GM12878 (cell line): ENCODE measurements around the gene RAB6B. TPM values are rescaled to one million over a fixed set of nuclear protein-coding genes. Genes with fewer than 3 reads are reported as not detected.

ENCODE experiments used
- MAX ChIP-seq: IDR thresholded peaks from 2 replicates; pipeline ENCODE4 v1.6.1; 2012; ENCODE audit warnings: low read depth, low read length, improper control_type of control experiment
- MEF2B ChIP-seq: fragments of 450-650 bp; IDR thresholded peaks from 2 replicates; pipeline ENCODE4 v1.6.1; 2018; ENCODE audit warnings: mild to moderate bottlenecking, moderate library complexity; ENCODE audit not compliant: partially characterized antibody, poor library complexity, severe bottlenecking
- RBBP5 ChIP-seq: fragments of 200-600 bp; sonication (generic); conservative IDR thresholded peaks from 2 replicates; pipeline ENCODE4 v1.6.1; 2016
- SMC3 ChIP-seq: IDR thresholded peaks from 2 replicates; pipeline ENCODE4 v1.6.1; 2011; ENCODE audit warnings: low read length, improper control_type of control experiment, borderline replicate concordance
- SPI1 ChIP-seq: IDR thresholded peaks from 2 replicates; pipeline ENCODE4 v1.6.1; 2011; ENCODE audit warnings: low read depth, mild to moderate bottlenecking, low read length, moderate library complexity, borderline replicate concordance; ENCODE audit not compliant: insufficient read depth
- STAT1 ChIP-seq: fragments of 450-650 bp; conservative IDR thresholded peaks from 2 replicates; pipeline ENCODE4 v1.6.1; 2014; ENCODE audit warnings: antibody characterized with exemption, mild to moderate bottlenecking
- TCF7 ChIP-seq: IDR thresholded peaks from 2 replicates; pipeline ENCODE4 v1.6.1; 2014; ENCODE audit warnings: antibody characterized with exemption, borderline replicate concordance
- USF1 ChIP-seq: IDR thresholded peaks from 2 replicates; pipeline ENCODE4 v1.6.1; 2011; ENCODE audit warnings: borderline replicate concordance, low read depth, mild to moderate bottlenecking, moderate library complexity, mixed read lengths, low read length; ENCODE audit not compliant: insufficient read depth; ENCODE audit errors: extremely low read length
- ZNF274 ChIP-seq: IDR thresholded peaks from one replicate; pipeline ENCODE4 v1.8.0; 2011; ENCODE audit not compliant: insufficient read length, insufficient read depth
- ZNF592 ChIP-seq: fragments of 450-650 bp; IDR thresholded peaks from 2 replicates; pipeline ENCODE4 v1.6.1; 2017; ENCODE audit warnings: mild to moderate bottlenecking, moderate library complexity
- polyA plus RNA-seq, 11 experiments: library from polyadenylated mRNA; depleted of rRNA in 4 of 11; unstranded in 6 of 11; stranded (reverse) in 5 of 11; fragments of >200 nt; fragmentation: Nextera tagmentation in 4 of 11; fragmentation: Illumina TruSeq in 1 of 11; extraction: Ambion mirVana in 4 of 11; extraction: Trizol in 1 of 11; gene quantifications; 1 replicate in 1 of 11; 2 replicates in 10 of 11; pipeline versions ENCODE4 v1.2.1 to v1.2.3, GENCODE V29; 2011 to 2016; ENCODE audit warnings: inconsistent platforms in 2 of 11, missing spikeins in 2 of 11, low read depth in 1 of 11
- total RNA-seq, 4 experiments: library from RNA; depleted of rRNA in 3 of 4; stranded (reverse); fragments of >200 nt in 3 of 4; fragmentation: Illumina TruSeq in 1 of 4; extraction: Trizol in 1 of 4; gene quantifications; 2 replicates each; pipeline versions ENCODE4 v1.2.1 to v1.2.3, GENCODE V29; 2013 to 2021

Gene RAB6B
- total and polyA plus RNA-seq, 10 of the 15 experiments (the other 5 are each of a cell fraction or from before 2014, with no cell fraction given) = 0.01 to 0.16 (median 0.04) TPM; not detected in 5

GRCh38 chr3:133930341-133930933, 34.8 kb upstream of the RAB6B start (continued):
- TF ChIP-seq STAT1 (no peak), MEF2B (no peak), ZNF274 (no peak), RBBP5 (no peak), USF1 (no peak), SPI1 (no peak), MAX (no peak), TCF7 (no peak), ZNF592 (no peak), SMC3 (peak; percentile 69; the same call in 1 of the 2 replicates)
